ENCODE data around the gene INPP5D.

INPP5D gene

GRCh38 chr2:233240897-233241296, 180.8 kb downstream of the INPP5D start:
- no peak for DNase-seq (ENCODE audit: low read depth)

- DNase-seq (ENCODE audit: low read depth) = no peak
These were observed 181.7 kb downstream of the INPP5D start for GRCh38 chr2:233241803-233242202.

- no peak for DNase-seq (ENCODE audit: low read depth)
These were observed 182.2 kb downstream of the INPP5D start for GRCh38 chr2:233242231-233242927.

- DNase-seq (ENCODE audit: low read depth) = no peak
These were observed 183.2 kb downstream of the INPP5D start for GRCh38 chr2:233243348-233243747.

GRCh38 chr2:233244818-233245217, 184.7 kb downstream of the INPP5D start:
- DNase-seq (ENCODE audit: low read depth) = no peak

GRCh38 chr2:233245406-233245805, 185.3 kb downstream of the INPP5D start:
- DNase-seq (ENCODE audit: low read depth) = no peak

- DNase-seq (ENCODE audit: low read depth) = no peak
These were observed 187.0 kb downstream of the INPP5D start for GRCh38 chr2:233247116-233247515.

GRCh38 chr2:233247744-233248143, 187.6 kb downstream of the INPP5D start:
- no peak for DNase-seq (ENCODE audit: low read depth)

- no peak for DNase-seq (ENCODE audit: low read depth)
These were observed 188.9 kb downstream of the INPP5D start for GRCh38 chr2:233248999-233249398.

GRCh38 chr2:233250568-233250967, 190.4 kb downstream of the INPP5D start:
- DNase-seq (ENCODE audit: low read depth) = no peak

- no peak for DNase-seq (ENCODE audit: low read depth)
These were observed 190.8 kb downstream of the INPP5D start for GRCh38 chr2:233250985-233251305.

- peak; percentile 95 for DNase-seq (ENCODE audit: low read depth)
These were observed 191.4 kb downstream of the INPP5D start, which contains the start of gene ATG16L1 for GRCh38 chr2:233251306-233252116. ATG16L1 (plus strand) TSS chr2:233251673; CDS start chr2:233251828, 155 bp downstream.

- no peak for DNase-seq (ENCODE audit: low read depth)
These were observed 192.1 kb downstream of the INPP5D start for GRCh38 chr2:233252227-233252626.

GRCh38 chr2:233255151-233255550, 195.0 kb downstream of the INPP5D start:
- DNase-seq (ENCODE audit: low read depth) = no peak

GRCh38 chr2:233256048-233256447, 195.9 kb downstream of the INPP5D start:
- DNase-seq (ENCODE audit: low read depth) = no peak
